Cardiac muscle cell (in vitro differentiated cells and primary cell): ENCODE data around the gene ERI3. TPM values are rescaled to one million over a fixed set of nuclear protein-coding genes. Genes with fewer than 3 reads are reported as not detected.

Experiments used
- DNase-seq, 2 donors: peaks; one replicate each; pipeline versions ENCODE4 v3.0.0 to v3.0.0-alpha.2; 2010 to 2017; ENCODE audit warnings: low read depth in 1 of 2, low spot score in 1 of 2
- H3K27ac ChIP-seq: fragments of 200-600 bp; sonication (generic); 2 replicates; pipeline ENCODE4 v1.5.1; 2016
- H3K27me3 ChIP-seq: fragments of 200-600 bp; sonication (generic); 2 replicates; pipeline ENCODE4 v1.6.0; 2016; ENCODE audit warnings: control low read depth
- H3K36me3 ChIP-seq: fragments of 200-600 bp; sonication (generic); 2 replicates; pipeline ENCODE4 v1.5.1; 2016; ENCODE audit warnings: control low read depth
- H3K4me1 ChIP-seq: fragments of 200-600 bp; sonication (generic); 2 replicates; pipeline ENCODE4 v1.8.1; 2017; ENCODE audit warnings: low read depth, mild to moderate bottlenecking, mixed run types
- H3K4me3 ChIP-seq: fragments of 200-600 bp; sonication (generic); 2 replicates; pipeline ENCODE4 v1.5.1; 2016; ENCODE audit warnings: mild to moderate bottlenecking
- H3K9me3 ChIP-seq: fragments of 200-600 bp; sonication (generic); 2 replicates; pipeline ENCODE4 v1.5.1; 2017; ENCODE audit warnings: low read depth, mild to moderate bottlenecking, control low read depth
- CTCF ChIP-seq: IDR thresholded peaks from 2 replicates; pipeline ENCODE4 v1.5.1; 2012; ENCODE audit warnings: low read depth, mild to moderate bottlenecking, low read length
- polyA plus RNA-seq: library from polyadenylated mRNA; unstranded; fragments of >200 nt; fragmentation: Nextera tagmentation; extraction: Ambion mirVana; gene quantifications from 2 replicates; pipeline ENCODE4 v1.2.1, GENCODE V29; 2016
- total RNA-seq: library from RNA; depleted of rRNA; stranded (reverse); fragments of >200 nt; gene quantifications from 2 replicates; pipeline ENCODE4 v1.2.3, GENCODE V29; 2016

Gene ERI3
- total and polyA plus RNA-seq, 2 experiments from 2014 or later, result 92.1 to 151 TPM

- H3K4me1 ChIP-seq, result no peaks in the 10 kb centered on the region
Observed at GRCh38 chr1:44200336-44200735, 154.7 kb downstream of the ERI3 start.

GRCh38 chr1:44174630-44175029 is 180.4 kb downstream of the ERI3 start:
- no peak for TF ChIP-seq CTCF
- no peak for DNase-seq
- H3K4me1 ChIP-seq, result no peaks in the 10 kb centered on the region
- H3K36me3 ChIP-seq, result no peaks in the 10 kb centered on the region
- H3K9me3 ChIP-seq, result no peaks in the 10 kb centered on the region
- H3K4me3 ChIP-seq, result no peak overlapping the region
- H3K27ac ChIP-seq, result no peak overlapping the region
- H3K27me3 ChIP-seq, result no peaks in the 10 kb centered on the region

More at GRCh38 chr1:44200336-44200735, 154.7 kb downstream of the ERI3 start:
- DNase-seq, result no peak
- Histone ChIP-seq H3K36me3 (no peaks in the 10 kb centered on the region), H3K9me3 (no peaks in the 10 kb centered on the region), H3K27me3 (no peaks in the 10 kb centered on the region), H3K27ac (no peak overlapping the region), H3K4me3 (no peak overlapping the region)
- TF ChIP-seq CTCF, result no peak

Other genes with a start within 250 kb of the ERI3 start
- not detected in 2 replicates for gene KLF17, start 236.4 kb downstream of the ERI3 start, total RNA-seq
- not detected in 2 replicates for gene KLF17, start 236.4 kb downstream of the ERI3 start, polyA plus RNA-seq
- gene KLF18, start 213.6 kb downstream of the ERI3 start, total RNA-seq, result not detected in 2 replicates
- not detected in 2 replicates for gene KLF18, start 213.6 kb downstream of the ERI3 start, polyA plus RNA-seq
- gene DMAP1, start 141.8 kb downstream of the ERI3 start, total RNA-seq, result 49.5 and 93.3 TPM in 2 replicates
- gene DMAP1, start 141.8 kb downstream of the ERI3 start, polyA plus RNA-seq, result 77.5 and 84.1 TPM in 2 replicates
- 103 and 142 TPM in 2 replicates for gene RNF220, start 50.0 kb upstream of the ERI3 start, total RNA-seq
- gene RNF220, start 50.0 kb upstream of the ERI3 start, polyA plus RNA-seq, result 57.6 and 72.3 TPM in 2 replicates